Lung (tissue), 12 donors: ENCODE measurements around the gene KRT71. TPM values are rescaled to one million over a fixed set of nuclear protein-coding genes. Genes with fewer than 3 reads are reported as not detected.

Experiments used
- ATAC-seq: fragments of 200-7000 bp; cut with Tn5 transposase; one replicate; pipeline ENCODE4 v1.9.1; 2020; ENCODE audit warnings: moderate number of reproducible peaks; ENCODE audit not compliant: insufficient read depth, low FRiP score
- DNase-seq, 3 donors: peaks; one replicate each; pipeline ENCODE4 v3.0.0-alpha.2; 2013 to 2017
- H3K27ac ChIP-seq, 2 donors: one replicate each; pipeline ENCODE4 v1.5.1; 2013; ENCODE audit warnings: mild to moderate bottlenecking in 2 of 2, moderate library complexity in 2 of 2, control low read depth in 1 of 2, inconsistent platforms in 1 of 2, low read depth in 1 of 2, low read length in 1 of 2
- H3K27me3 ChIP-seq, 3 donors: one replicate each; pipeline ENCODE4 v1.5.1; 2013; ENCODE audit warnings: low read length in 2 of 3; ENCODE audit not compliant: control insufficient read depth in 3 of 3, insufficient read depth in 3 of 3
- H3K36me3 ChIP-seq, 4 donors: one replicate each; pipeline ENCODE4 v1.5.1; 2013; ENCODE audit warnings: low read length in 4 of 4, mild to moderate bottlenecking in 1 of 4, moderate library complexity in 1 of 4; ENCODE audit not compliant: control insufficient read depth in 4 of 4, insufficient read depth in 4 of 4
- H3K4me1 ChIP-seq, 5 donors: one replicate each; pipeline ENCODE4 v1.5.1; 2013; ENCODE audit warnings: low read length in 5 of 5, mild to moderate bottlenecking in 2 of 5, moderate library complexity in 1 of 5; ENCODE audit not compliant: control insufficient read depth in 5 of 5, insufficient read depth in 5 of 5
- H3K4me3 ChIP-seq: one replicate; pipeline ENCODE4 v1.5.1; 2013; ENCODE audit warnings: mild to moderate bottlenecking, control low read depth, moderate library complexity
- H3K9ac ChIP-seq, 2 donors: one replicate each; pipeline ENCODE4 v1.5.1; 2013; ENCODE audit warnings: low read length in 2 of 2, control low read depth in 1 of 2; ENCODE audit not compliant: insufficient read depth in 1 of 2
- H3K9me3 ChIP-seq, 4 donors: one replicate each; pipeline ENCODE4 v1.5.1; 2013; ENCODE audit warnings: low read length in 3 of 4, mild to moderate bottlenecking in 1 of 4, moderate library complexity in 1 of 4; ENCODE audit not compliant: control insufficient read depth in 4 of 4, insufficient read depth in 3 of 4
- CTCF ChIP-seq: IDR thresholded peaks from 2 replicates; pipeline ENCODE4 v1.5.1; 2012; ENCODE audit warnings: mild to moderate bottlenecking; ENCODE audit errors: control extremely low read depth, extremely low read depth
- WGBS, 2 donors: extraction: QIAGEN DNeasy Blood & Tissue Kit; methylation state at CpG; one replicate each; pipeline ENCODE4 v1.1.7; 2013; 5-methylcytosine and 5-hydroxymethylcytosine counted together
- polyA plus RNA-seq, 2 donors: library from polyadenylated mRNA; stranded (reverse); fragments of 200-250 nt; gene quantifications; one replicate each; pipeline ENCODE4 v1.2.1, GENCODE V29; 2013
- total RNA-seq, 2 donors: library from RNA; depleted of rRNA in 1 of 2; stranded (reverse); fragments of >200 nt in 1 of 2; gene quantifications; one replicate each; pipeline ENCODE4 v1.2.1, GENCODE V29; 2014 to 2021
- donor health status: control.
- donor health status: control.
- donor health status: Bipolar disorder and iron deficiency.
- donor health status: healthy.
- donor health status: DM: yes; HTN: yes; CAD: no.

KRT71 gene
- total and polyA plus RNA-seq, 4 donors = not detected

- Histone ChIP-seq H3K36me3 (no peaks in the 10 kb centered on the region), H3K4me3 (no peak overlapping the region), H3K27me3 (no peaks in the 10 kb centered on the region), H3K27ac (no peak overlapping the region), H3K9me3 (no peaks in the 10 kb centered on the region), H3K9ac (no peak overlapping the region), H3K4me1 (no peaks in the 10 kb centered on the region)
- WGBS, 2 donors = 92 to 94% methylated on average over 9 of the region's 9 CpGs
- DNase-seq (no peak), ATAC-seq (no peak)
- TF ChIP-seq CTCF = no peak
Observed at GRCh38 chr12:52529846-52530245, 23.1 kb downstream of the KRT71 start.

GRCh38 chr12:52529417-52529816, 23.5 kb downstream of the KRT71 start:
- no peak for ATAC-seq
- no peak overlapping the region for H3K4me3 ChIP-seq
- TF ChIP-seq CTCF = no peak
- no peaks in the 10 kb centered on the region for H3K27me3 ChIP-seq
- H3K27ac ChIP-seq = no peak overlapping the region
- 89 to 90% methylated on average over 2 of the region's 2 CpGs for WGBS, 2 donors
- no peak overlapping the region for H3K9ac ChIP-seq
- H3K4me1 ChIP-seq = peaks cover 0 to 1% (median 0%) of the 10 kb centered on the region in 5 donors
- no peaks in the 10 kb centered on the region for H3K36me3 ChIP-seq
- DNase-seq = no peak
- H3K9me3 ChIP-seq = no peaks in the 10 kb centered on the region

- Histone ChIP-seq H3K9ac (no peak overlapping the region), H3K36me3 (no peaks in the 10 kb centered on the region), H3K4me1 (peaks cover 0 to 4% (median 0%) of the 10 kb centered on the region in 5 donors), H3K27me3 (no peaks in the 10 kb centered on the region), H3K4me3 (no peak overlapping the region), H3K9me3 (no peaks in the 10 kb centered on the region), H3K27ac (no peak overlapping the region)
- WGBS, 2 donors = 86 to 93% methylated on average over 7 to 8 of the region's 8 CpGs
- DNase-seq (no peak), ATAC-seq (no peak)
- no peak for TF ChIP-seq CTCF
Observed at GRCh38 chr12:52528641-52529143, 24.3 kb downstream of the KRT71 start.
